Activated CD4-positive, alpha-beta T cell treated with anti-CD3 and anti-CD28 coated beads, Interleukin-2, amount 10 ng/mL, durations not matched to agents 24 days and 14 days (primary cell): ENCODE results near the gene NPLOC4. TPM values are rescaled to one million over a fixed set of nuclear protein-coding genes. Genes with fewer than 3 reads are reported as not detected.
A peak's percentile ranks its signal among the peaks of the same experiment; 100 is the strongest.

Experiments used
- DNase-seq: peaks from one replicate; pipeline ENCODE4 v3.0.0; 2022
- H3K27ac Mint-ChIP-seq: one replicate; pipeline ENCODE4 v1.8.0; 2022; ENCODE audit warnings: mild to moderate bottlenecking, mixed read lengths
- H3K27me3 Mint-ChIP-seq: one replicate; pipeline ENCODE4 v1.8.0; 2022; ENCODE audit warnings: mixed read lengths
- H3K36me3 Mint-ChIP-seq: one replicate; pipeline ENCODE4 v1.8.0; 2022; ENCODE audit warnings: low read depth, mild to moderate bottlenecking, mixed read lengths
- H3K4me1 Mint-ChIP-seq: one replicate; pipeline ENCODE4 v1.8.0; 2021; ENCODE audit warnings: mixed read lengths
- H3K4me3 Mint-ChIP-seq: one replicate; pipeline ENCODE4 v1.8.0; 2022; ENCODE audit warnings: mild to moderate bottlenecking, moderate library complexity, mixed read lengths
- H3K9me3 Mint-ChIP-seq: one replicate; pipeline ENCODE4 v1.8.0; 2021; ENCODE audit warnings: mixed read lengths
- intact Hi-C: fragments of 100-400 bp; cut with micrococcal nuclease; formaldehyde crosslinking; loops from one replicate; pipeline ENCODE4 v1.15.1; 2023
- total RNA-seq: library from RNA; stranded (reverse); gene quantifications from 2 replicates; pipeline ENCODE4 v1.2.3, GENCODE V29; 2022

NPLOC4 gene
- total RNA-seq, 1 donor from 2014 or later, result 147 TPM

DNA sequence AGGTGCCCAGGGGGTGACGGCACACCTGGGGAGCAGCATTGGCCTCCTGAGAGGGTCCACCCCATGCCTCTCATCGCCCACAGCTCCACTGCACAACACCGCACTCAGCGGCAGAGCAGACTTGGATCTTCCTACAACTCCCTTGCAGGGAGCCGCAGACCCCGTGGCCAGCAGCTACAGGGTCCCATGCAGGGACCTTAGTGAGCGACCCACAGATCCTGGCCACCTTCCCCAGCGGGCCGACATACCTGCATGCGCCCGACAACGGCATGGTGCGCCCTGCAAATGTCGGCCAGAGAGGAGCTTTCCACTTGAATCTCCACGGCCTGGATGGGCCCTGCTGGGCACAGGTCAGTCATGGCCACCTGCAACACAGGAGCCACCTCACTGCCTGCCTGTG lies 93.2 kb downstream of the NPLOC4 start:
- peaks cover 12% of the 10 kb centered on the region for H3K36me3 Mint-ChIP-seq
- intact Hi-C loops, result no loop called here
- H3K4me1 Mint-ChIP-seq, result no peaks in the 10 kb centered on the region
- no peak for DNase-seq
- no peak overlapping the region for H3K4me3 Mint-ChIP-seq
- H3K27ac Mint-ChIP-seq, result no peak overlapping the region
- H3K27me3 Mint-ChIP-seq, result no peaks in the 10 kb centered on the region
- H3K9me3 Mint-ChIP-seq, result no peaks in the 10 kb centered on the region

DNA sequence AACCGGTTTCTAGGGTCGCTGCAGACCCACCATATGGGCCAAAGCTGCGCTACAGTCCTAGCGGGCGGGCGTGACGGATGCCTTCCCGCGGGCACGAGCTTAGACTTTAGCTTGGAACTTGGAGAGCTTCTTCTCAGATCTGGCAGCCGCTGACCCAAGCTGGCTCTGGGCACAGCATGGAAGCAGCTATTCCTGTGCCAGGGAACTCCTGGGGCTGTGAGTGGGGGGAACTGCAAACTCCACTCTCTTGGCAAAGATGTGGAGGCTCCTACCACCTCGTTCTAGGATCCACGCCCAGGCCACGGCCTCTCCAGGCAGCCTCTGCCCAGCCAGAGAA lies 93.6 kb downstream of the NPLOC4 start:
- intact Hi-C loops, result no loop called here
- Mint-ChIP-seq H3K4me1 (no peaks in the 10 kb centered on the region), H3K9me3 (no peaks in the 10 kb centered on the region), H3K27me3 (no peaks in the 10 kb centered on the region), H3K36me3 (peaks cover 14% of the 10 kb centered on the region), H3K4me3 (no peak overlapping the region), H3K27ac (no peak overlapping the region)
- no peak for DNase-seq

- DNase-seq, result no peak
Measured at GRCh38 chr17:81542431-81543338, 94.2 kb downstream of the NPLOC4 start.

DNA sequence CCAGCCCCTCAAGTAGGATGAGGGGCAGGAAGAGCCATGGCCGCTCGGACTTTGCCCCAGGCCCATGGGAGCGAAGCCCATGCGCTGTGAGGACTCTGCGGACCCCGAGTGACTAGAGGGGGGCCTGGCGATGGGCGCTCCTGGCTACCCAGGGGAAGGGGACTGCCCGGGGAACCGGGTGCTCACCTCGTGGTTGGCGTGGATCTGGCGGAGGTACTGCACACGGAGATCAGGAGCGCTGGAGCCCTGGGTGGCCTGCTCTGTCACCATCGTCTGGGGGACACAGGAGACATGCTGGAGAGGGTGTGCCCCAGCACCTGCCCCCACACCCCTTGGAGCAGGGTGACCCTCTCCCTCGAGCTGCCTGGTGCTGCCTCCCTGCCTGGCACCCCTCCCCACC lies 95.8 kb downstream of the NPLOC4 start:
- no peak overlapping the region for H3K27ac Mint-ChIP-seq
- no peaks in the 10 kb centered on the region for H3K9me3 Mint-ChIP-seq
- intact Hi-C loops, result no loop called here
- peaks cover 9% of the 10 kb centered on the region for H3K27me3 Mint-ChIP-seq
- no peak for DNase-seq
- H3K36me3 Mint-ChIP-seq, result peaks cover 12% of the 10 kb centered on the region
- no peak overlapping the region for H3K4me3 Mint-ChIP-seq
- H3K4me1 Mint-ChIP-seq, result no peaks in the 10 kb centered on the region

More at GRCh38 chr17:81542431-81543338, 94.2 kb downstream of the NPLOC4 start:
- no peak overlapping the region for H3K27ac Mint-ChIP-seq
- intact Hi-C loops, result no loop called here
- no peaks in the 10 kb centered on the region for H3K4me1 Mint-ChIP-seq
- H3K36me3 Mint-ChIP-seq, result peaks cover 16% of the 10 kb centered on the region
- H3K27me3 Mint-ChIP-seq, result peaks cover 4% of the 10 kb centered on the region
- H3K9me3 Mint-ChIP-seq, result no peaks in the 10 kb centered on the region
- no peak overlapping the region for H3K4me3 Mint-ChIP-seq

DNA sequence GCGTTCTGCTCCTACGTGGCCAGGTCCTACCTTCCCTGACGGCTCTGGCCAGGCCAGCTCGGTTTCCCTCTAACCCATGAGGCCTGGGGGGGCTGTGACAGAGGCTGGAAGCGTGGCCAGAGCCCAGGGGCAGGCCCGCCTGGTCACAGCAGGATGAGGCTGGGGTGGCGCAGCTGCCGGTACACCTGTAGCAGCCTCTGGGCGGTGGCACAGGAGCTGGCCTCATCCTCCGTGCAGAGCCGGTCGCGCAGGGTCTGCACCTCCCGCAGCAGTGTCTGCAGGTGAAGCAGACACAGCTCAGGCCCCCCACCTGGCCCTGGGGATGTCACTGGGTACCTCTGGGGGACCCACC lies 96.3 kb downstream of the NPLOC4 start:
- Mint-ChIP-seq H3K4me1 (no peaks in the 10 kb centered on the region), H3K27me3 (peaks cover 13% of the 10 kb centered on the region), H3K4me3 (no peak overlapping the region), H3K27ac (no peak overlapping the region), H3K36me3 (peaks cover 11% of the 10 kb centered on the region), H3K9me3 (no peaks in the 10 kb centered on the region)
- no peak for DNase-seq
- intact Hi-C loops, result no loop called here

DNA sequence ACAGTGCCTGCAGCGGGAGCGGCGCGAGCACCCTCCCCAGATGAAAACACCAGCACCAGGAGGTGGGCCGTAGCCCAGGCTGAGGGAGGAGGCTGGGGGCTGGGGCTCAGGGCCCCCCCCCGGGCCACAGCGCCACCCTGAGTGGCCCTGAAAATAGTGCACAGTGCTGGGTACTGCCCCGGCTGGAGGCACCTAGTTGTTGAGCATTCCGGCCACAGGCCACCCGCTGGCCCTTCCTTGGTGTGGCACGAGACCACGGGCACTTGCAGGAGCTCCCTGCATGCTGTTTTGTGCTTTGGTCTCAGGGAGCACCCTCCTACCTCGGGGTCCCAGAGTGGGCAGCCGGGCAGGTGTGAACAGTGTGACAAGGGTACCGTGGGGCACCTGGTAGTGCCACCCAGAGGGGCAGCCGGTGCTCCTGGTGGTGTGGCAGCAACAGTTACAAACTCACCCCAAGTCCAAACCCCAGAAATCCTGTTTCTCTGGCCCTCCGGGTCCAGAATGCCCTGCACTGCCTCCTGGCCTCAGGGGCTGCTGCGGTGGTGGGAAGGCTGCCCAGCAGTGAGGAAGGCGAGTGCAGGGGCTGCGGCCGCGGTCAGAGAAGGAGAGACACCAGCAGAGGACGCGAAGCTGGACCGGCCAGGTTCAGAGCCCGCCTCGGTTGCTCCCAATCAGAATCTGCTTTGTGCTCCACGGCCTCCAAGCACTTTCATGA lies 96.8 kb downstream of the NPLOC4 start:
- intact Hi-C loops, result no loop called here
- no peak overlapping the region for H3K4me3 Mint-ChIP-seq
- H3K9me3 Mint-ChIP-seq, result no peaks in the 10 kb centered on the region
- peaks cover 17% of the 10 kb centered on the region for H3K27me3 Mint-ChIP-seq
- no peak overlapping the region for H3K27ac Mint-ChIP-seq
- peaks cover 9% of the 10 kb centered on the region for H3K36me3 Mint-ChIP-seq
- DNase-seq, result no peak
- H3K4me1 Mint-ChIP-seq, result no peaks in the 10 kb centered on the region

DNA sequence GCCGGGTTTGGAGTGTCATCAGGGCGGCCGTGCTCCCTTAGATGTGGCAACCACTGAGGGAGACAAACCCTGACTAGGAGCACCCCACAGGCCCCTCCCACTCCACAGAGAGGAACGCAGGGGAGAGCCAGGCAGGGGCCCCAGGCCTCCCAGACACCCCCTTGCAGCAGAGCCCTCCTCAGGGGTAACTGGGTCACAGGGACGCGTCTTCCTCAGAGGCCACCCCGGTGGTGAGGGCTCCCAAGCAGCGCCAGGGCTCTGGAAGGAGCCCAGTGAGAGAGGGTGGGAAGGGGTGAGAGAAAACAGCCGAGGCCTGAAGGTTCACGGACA lies 97.4 kb downstream of the NPLOC4 start:
- H3K4me3 Mint-ChIP-seq, result no peak overlapping the region
- no peak overlapping the region for H3K27ac Mint-ChIP-seq
- H3K4me1 Mint-ChIP-seq, result no peaks in the 10 kb centered on the region
- no peaks in the 10 kb centered on the region for H3K9me3 Mint-ChIP-seq
- intact Hi-C loops, result no loop called here
- no peak for DNase-seq
- peaks cover 8% of the 10 kb centered on the region for H3K36me3 Mint-ChIP-seq
- H3K27me3 Mint-ChIP-seq, result peaks cover 17% of the 10 kb centered on the region

GRCh38 chr17:81538651-81539570 lies 98.0 kb downstream of the NPLOC4 start:
- Mint-ChIP-seq H3K4me3 (no peak overlapping the region), H3K36me3 (peaks cover 8% of the 10 kb centered on the region), H3K4me1 (no peaks in the 10 kb centered on the region), H3K9me3 (no peaks in the 10 kb centered on the region), H3K27ac (no peak overlapping the region), H3K27me3 (peaks cover 17% of the 10 kb centered on the region)
- no peak for DNase-seq
- intact Hi-C loops, result no loop called here

- Mint-ChIP-seq H3K9me3 (no peaks in the 10 kb centered on the region), H3K4me3 (no peak overlapping the region), H3K4me1 (no peaks in the 10 kb centered on the region), H3K36me3 (peaks cover 8% of the 10 kb centered on the region), H3K27me3 (peaks cover 17% of the 10 kb centered on the region), H3K27ac (no peak overlapping the region)
- intact Hi-C loops, result no loop called here
- no peak for DNase-seq
Measured at GRCh38 chr17:81537856-81538555, 98.9 kb downstream of the NPLOC4 start.

DNA sequence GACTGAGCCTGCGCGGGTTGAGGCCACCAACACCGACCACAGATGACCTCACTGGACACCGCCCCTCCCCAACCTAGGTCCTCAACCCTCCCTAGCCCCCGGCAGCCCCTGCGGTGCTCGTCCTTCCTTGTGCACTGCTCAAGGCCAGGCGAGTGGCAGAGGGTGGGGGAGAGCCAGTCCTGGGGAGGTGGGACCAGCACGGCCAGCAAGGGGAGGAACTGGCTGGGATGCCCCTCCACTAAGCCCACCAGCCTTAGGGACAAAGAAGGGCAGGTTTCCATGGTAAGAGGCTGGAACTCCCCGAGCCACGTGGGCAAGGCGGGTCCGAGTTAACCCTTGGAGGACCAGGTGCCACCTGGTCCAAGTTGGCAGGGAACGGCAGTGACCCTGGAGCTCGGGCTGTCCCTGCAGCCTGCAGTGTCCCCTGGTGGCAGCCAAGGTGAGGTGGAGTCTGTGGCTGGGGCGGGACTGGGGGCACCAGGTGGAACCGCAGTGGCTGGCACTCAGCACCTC lies 99.5 kb downstream of the NPLOC4 start:
- Mint-ChIP-seq H3K4me3 (no peak overlapping the region), H3K36me3 (peaks cover 8% of the 10 kb centered on the region), H3K27ac (no peak overlapping the region), H3K4me1 (no peaks in the 10 kb centered on the region), H3K27me3 (peaks cover 17% of the 10 kb centered on the region), H3K9me3 (no peaks in the 10 kb centered on the region)
- DNase-seq, result peak; percentile 70
- intact Hi-C loops, result no loop called here

DNA sequence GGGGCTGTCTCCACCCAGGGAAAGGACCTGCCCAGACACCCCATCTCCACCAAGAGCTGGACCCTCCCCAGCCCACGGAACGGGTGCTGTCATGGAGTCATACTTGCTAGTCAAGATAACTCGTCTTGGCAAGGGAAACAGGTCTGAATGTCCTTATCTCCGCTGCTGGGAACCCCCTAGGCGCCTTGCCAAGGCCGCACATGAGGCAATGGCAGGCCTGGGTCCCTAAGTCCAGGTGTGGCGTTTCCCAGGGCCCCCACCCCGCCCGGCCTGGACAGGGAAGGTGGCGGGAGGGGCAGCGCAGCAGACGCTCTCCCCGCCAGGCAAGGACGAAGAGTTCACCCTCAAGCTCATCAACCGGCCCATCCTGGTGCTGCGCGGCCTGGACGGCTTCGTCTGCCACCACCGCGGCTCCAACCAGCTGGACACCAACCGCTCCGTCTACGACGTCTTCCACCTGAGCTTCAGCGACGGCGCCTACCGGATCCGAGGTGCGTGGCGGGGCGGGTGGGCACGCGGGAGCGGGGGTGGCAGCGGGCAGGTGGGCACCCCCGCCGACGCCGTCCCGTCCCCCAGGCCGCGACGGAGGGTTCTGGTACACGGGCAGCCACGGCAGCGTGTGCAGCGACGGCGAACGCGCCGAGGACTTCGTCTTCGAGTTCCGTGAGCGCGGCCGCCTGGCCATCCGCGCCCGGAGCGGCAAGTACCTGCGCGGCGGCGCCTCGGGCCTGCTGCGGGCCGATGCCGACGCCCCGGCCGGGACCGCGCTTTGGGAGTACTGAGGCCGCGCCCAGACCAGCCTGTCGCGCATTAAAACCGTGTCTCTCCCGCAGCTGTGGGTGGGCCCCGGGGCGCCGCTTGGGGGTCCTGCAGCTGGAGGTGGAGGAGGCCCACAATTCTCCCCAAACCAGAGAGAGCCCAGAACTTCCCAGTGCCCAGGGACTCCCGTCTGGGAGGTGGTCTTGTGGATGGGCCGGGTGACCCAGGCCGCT lies 100.3 kb downstream of the NPLOC4 start:
- H3K4me3 Mint-ChIP-seq, result no peak overlapping the region
- no peaks in the 10 kb centered on the region for H3K9me3 Mint-ChIP-seq
- H3K36me3 Mint-ChIP-seq, result peaks cover 7% of the 10 kb centered on the region
- H3K4me1 Mint-ChIP-seq, result no peaks in the 10 kb centered on the region
- H3K27me3 Mint-ChIP-seq, result peaks cover 17% of the 10 kb centered on the region
- no peak for DNase-seq
- H3K27ac Mint-ChIP-seq, result no peak overlapping the region
- intact Hi-C loops, result no loop called here

DNA sequence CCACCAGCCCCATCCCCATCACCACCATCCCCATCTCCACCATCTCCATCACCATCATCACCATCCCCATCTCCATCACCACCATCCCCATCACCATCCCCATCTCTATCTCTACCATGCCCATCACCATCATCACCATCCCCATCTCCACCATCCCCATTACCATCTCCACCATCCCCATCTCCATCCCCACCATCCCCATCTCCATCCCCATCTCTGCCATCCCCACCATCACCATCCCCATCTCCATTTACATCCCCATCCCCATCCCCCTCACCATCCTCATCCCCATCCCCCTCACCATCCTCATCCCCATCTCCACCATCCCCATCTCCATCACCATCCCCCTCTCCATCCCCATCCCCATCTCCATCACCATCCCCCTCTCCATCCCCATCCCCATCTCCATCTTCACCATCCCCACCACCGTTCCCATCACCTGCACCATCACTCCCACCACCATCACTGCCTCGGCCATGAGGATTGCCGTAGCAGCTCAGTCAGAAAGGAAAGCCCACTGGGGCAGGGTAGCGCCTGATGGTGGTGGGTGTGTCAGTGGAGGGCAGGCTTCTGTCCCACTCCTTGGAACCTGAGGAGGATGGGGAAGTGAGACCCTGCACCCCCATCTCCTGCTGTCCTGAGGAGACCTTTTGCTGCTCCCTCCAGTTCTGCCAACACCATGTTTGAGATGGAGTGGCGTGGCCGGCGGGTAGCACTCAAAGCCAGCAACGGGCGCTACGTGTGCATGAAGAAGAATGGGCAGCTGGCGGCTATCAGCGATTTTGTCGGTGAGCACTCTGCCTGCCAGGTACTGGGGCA lies 101.2 kb downstream of the NPLOC4 start:
- H3K27ac Mint-ChIP-seq, result no peak overlapping the region
- DNase-seq, result no peak
- H3K4me1 Mint-ChIP-seq, result no peaks in the 10 kb centered on the region
- no peaks in the 10 kb centered on the region for H3K9me3 Mint-ChIP-seq
- H3K4me3 Mint-ChIP-seq, result no peak overlapping the region
- peaks cover 17% of the 10 kb centered on the region for H3K27me3 Mint-ChIP-seq
- intact Hi-C loops, result no loop called here
- peaks cover 4% of the 10 kb centered on the region for H3K36me3 Mint-ChIP-seq
